ENCODE data around the gene SMYD2. TPM values are rescaled to one million over a fixed set of nuclear protein-coding genes. Genes with fewer than 3 reads are reported as not detected.

Gene SMYD2
- total RNA-seq, 1 donor from 2014 or later, result 13.5 TPM

GRCh38 chr1:214377485-214377884, 96.5 kb downstream of the SMYD2 start:
- no peak for DNase-seq (ENCODE audit: low spot score)
- intact Hi-C loops (cut with DNase I), result no loop called here
- no peak for ATAC-seq

GRCh38 chr1:214377886-214378285, 96.9 kb downstream of the SMYD2 start:
- ATAC-seq, result peak; percentile 20
- intact Hi-C loops (cut with DNase I), result no loop called here
- no peak for DNase-seq (ENCODE audit: low spot score)

- intact Hi-C loops (cut with DNase I), result no loop called here
- no peak for ATAC-seq
- no peak for DNase-seq (ENCODE audit: low spot score)
Measured at GRCh38 chr1:214378492-214378891, 97.5 kb downstream of the SMYD2 start.

GRCh38 chr1:214379236-214379970, 98.4 kb downstream of the SMYD2 start:
- ATAC-seq, result no peak
- intact Hi-C loops (cut with DNase I), result no loop called here
- DNase-seq (ENCODE audit: low spot score), result no peak

GRCh38 chr1:214380396-214380795, 99.4 kb downstream of the SMYD2 start:
- DNase-seq (ENCODE audit: low spot score) (no peak), ATAC-seq (no peak)
- intact Hi-C loops (cut with DNase I), result loop anchor here (10.0 kb wide), 1 partner anchor 204 kb away; no protein-coding TSS in a partner anchor

- DNase-seq (ENCODE audit: low spot score) (no peak), ATAC-seq (no peak)
- intact Hi-C loops (cut with DNase I), result loop anchor here (10.0 kb wide), 1 partner anchor 204 kb away; no protein-coding TSS in a partner anchor
Measured at GRCh38 chr1:214380986-214381695, 100.2 kb downstream of the SMYD2 start.

- ATAC-seq (peak; percentile 9), DNase-seq (ENCODE audit: low spot score) (no peak)
- intact Hi-C loops (cut with DNase I), result loop anchor here (10.0 kb wide), 1 partner anchor 201 kb away; no protein-coding TSS in a partner anchor
Measured at GRCh38 chr1:214383381-214384372, 102.7 kb downstream of the SMYD2 start.

GRCh38 chr1:214384373-214385079, 103.6 kb downstream of the SMYD2 start:
- peak; percentile 9 for ATAC-seq
- intact Hi-C loops (cut with DNase I), result loop anchor here (10.0 kb wide), 1 partner anchor 200 kb away; no protein-coding TSS in a partner anchor
- DNase-seq (ENCODE audit: low spot score), result no peak

- ATAC-seq (no peak), DNase-seq (ENCODE audit: low spot score) (no peak)
- intact Hi-C loops (cut with DNase I), result loop anchor here (10.0 kb wide), 1 partner anchor 199 kb away; no protein-coding TSS in a partner anchor
Measured at GRCh38 chr1:214385428-214385827, 104.5 kb downstream of the SMYD2 start.

GRCh38 chr1:214386333-214386732, 105.4 kb downstream of the SMYD2 start:
- no peak for ATAC-seq
- no peak for DNase-seq (ENCODE audit: low spot score)
- intact Hi-C loops (cut with DNase I), result loop anchor here (10.0 kb wide), 1 partner anchor 198 kb away; no protein-coding TSS in a partner anchor
